Measurements from ENCODE around the gene CDYL.

CDYL gene

GRCh38 chr6:4781426-4781825 is 5.2 kb downstream of the CDYL start:
- Histone ChIP-seq H3K9ac (ENCODE audit: low read depth, low read length) (no peak overlapping the region), H3K4me1 (ENCODE audit: insufficient read depth, low read length) (peaks cover 11% of the 10 kb centered on the region), H3K9me3 (ENCODE audit: control insufficient read depth, insufficient read depth, low read length) (peaks cover 9% of the 10 kb centered on the region), H3K36me3 (ENCODE audit: insufficient read depth, low read length) (no peaks in the 10 kb centered on the region)

GRCh38 chr6:4781967-4782575 is 5.9 kb downstream of the CDYL start:
- peaks cover 9% of the 10 kb centered on the region for H3K9me3 ChIP-seq (ENCODE audit: control insufficient read depth, insufficient read depth, low read length)
- H3K36me3 ChIP-seq (ENCODE audit: insufficient read depth, low read length) = no peaks in the 10 kb centered on the region
- H3K4me1 ChIP-seq (ENCODE audit: insufficient read depth, low read length) = peaks cover 17% of the 10 kb centered on the region
- H3K9ac ChIP-seq (ENCODE audit: low read depth, low read length) = no peak overlapping the region

GRCh38 chr6:4786996-4787395 is 10.8 kb downstream of the CDYL start:
- H3K9ac ChIP-seq (ENCODE audit: low read depth, low read length) = no peak overlapping the region
- H3K9me3 ChIP-seq (ENCODE audit: control insufficient read depth, insufficient read depth, low read length) = peaks cover 6% of the 10 kb centered on the region; the same call in 1 of the 2 replicates
- H3K4me1 ChIP-seq (ENCODE audit: insufficient read depth, low read length) = peaks cover 15% of the 10 kb centered on the region
- H3K36me3 ChIP-seq (ENCODE audit: insufficient read depth, low read length) = no peaks in the 10 kb centered on the region; the same call in 1 of the 2 replicates

GRCh38 chr6:4788482-4788881 is 12.3 kb downstream of the CDYL start:
- H3K9ac ChIP-seq (ENCODE audit: low read depth, low read length) = no peak overlapping the region
- H3K9me3 ChIP-seq (ENCODE audit: control insufficient read depth, insufficient read depth, low read length) = peaks cover 3% of the 10 kb centered on the region; the same call in 1 of the 2 replicates
- peaks cover 15% of the 10 kb centered on the region for H3K4me1 ChIP-seq (ENCODE audit: insufficient read depth, low read length)
- no peaks in the 10 kb centered on the region; the same call in 1 of the 2 replicates for H3K36me3 ChIP-seq (ENCODE audit: insufficient read depth, low read length)

- Histone ChIP-seq H3K9ac (ENCODE audit: low read depth, low read length) (no peak overlapping the region), H3K36me3 (ENCODE audit: insufficient read depth, low read length) (no peaks in the 10 kb centered on the region; the same call in 1 of the 2 replicates), H3K4me1 (ENCODE audit: insufficient read depth, low read length) (peaks cover 20% of the 10 kb centered on the region), H3K9me3 (ENCODE audit: control insufficient read depth, insufficient read depth, low read length) (no peaks in the 10 kb centered on the region)
Measured at GRCh38 chr6:4788953-4789584, 12.9 kb downstream of the CDYL start.

- Histone ChIP-seq H3K4me1 (ENCODE audit: insufficient read depth, low read length) (peaks cover 19% of the 10 kb centered on the region), H3K9me3 (ENCODE audit: control insufficient read depth, insufficient read depth, low read length) (no peaks in the 10 kb centered on the region), H3K9ac (ENCODE audit: low read depth, low read length) (no peak overlapping the region), H3K36me3 (ENCODE audit: insufficient read depth, low read length) (no peaks in the 10 kb centered on the region; the same call in 1 of the 2 replicates)
Measured at GRCh38 chr6:4790158-4790899, 14.1 kb downstream of the CDYL start.

- Histone ChIP-seq H3K9me3 (ENCODE audit: control insufficient read depth, insufficient read depth, low read length) (no peaks in the 10 kb centered on the region), H3K36me3 (ENCODE audit: insufficient read depth, low read length) (no peaks in the 10 kb centered on the region; the same call in 1 of the 2 replicates), H3K9ac (ENCODE audit: low read depth, low read length) (no peak overlapping the region), H3K4me1 (ENCODE audit: insufficient read depth, low read length) (peaks cover 12% of the 10 kb centered on the region)
Measured at GRCh38 chr6:4794140-4794707, 18.0 kb downstream of the CDYL start.

GRCh38 chr6:4797587-4797986 is 21.4 kb downstream of the CDYL start:
- Histone ChIP-seq H3K36me3 (ENCODE audit: insufficient read depth, low read length) (no peaks in the 10 kb centered on the region), H3K9ac (ENCODE audit: low read depth, low read length) (no peak overlapping the region), H3K4me1 (ENCODE audit: insufficient read depth, low read length) (peaks cover 7% of the 10 kb centered on the region), H3K9me3 (ENCODE audit: control insufficient read depth, insufficient read depth, low read length) (no peaks in the 10 kb centered on the region)

- Histone ChIP-seq H3K9me3 (ENCODE audit: control insufficient read depth, insufficient read depth, low read length) (no peaks in the 10 kb centered on the region), H3K9ac (ENCODE audit: low read depth, low read length) (no peak overlapping the region), H3K4me1 (ENCODE audit: insufficient read depth, low read length) (no peaks in the 10 kb centered on the region; the same call in 1 of the 2 replicates), H3K36me3 (ENCODE audit: insufficient read depth, low read length) (no peaks in the 10 kb centered on the region)
Measured at GRCh38 chr6:4799912-4800311, 23.7 kb downstream of the CDYL start.

- no peaks in the 10 kb centered on the region for H3K36me3 ChIP-seq (ENCODE audit: insufficient read depth, low read length)
- H3K4me1 ChIP-seq (ENCODE audit: insufficient read depth, low read length) = no peaks in the 10 kb centered on the region; the same call in 1 of the 2 replicates
- no peaks in the 10 kb centered on the region for H3K9me3 ChIP-seq (ENCODE audit: control insufficient read depth, insufficient read depth, low read length)
- H3K9ac ChIP-seq (ENCODE audit: low read depth, low read length) = no peak overlapping the region
Measured at GRCh38 chr6:4800662-4801061, 24.5 kb downstream of the CDYL start.

- Histone ChIP-seq H3K9ac (ENCODE audit: low read depth, low read length) (no peak overlapping the region), H3K4me1 (ENCODE audit: insufficient read depth, low read length) (no peaks in the 10 kb centered on the region; the same call in 1 of the 2 replicates), H3K9me3 (ENCODE audit: control insufficient read depth, insufficient read depth, low read length) (no peaks in the 10 kb centered on the region), H3K36me3 (ENCODE audit: insufficient read depth, low read length) (no peaks in the 10 kb centered on the region)
Measured at GRCh38 chr6:4801491-4802110, 25.4 kb downstream of the CDYL start.

GRCh38 chr6:4802312-4802935 is 26.2 kb downstream of the CDYL start:
- Histone ChIP-seq H3K36me3 (ENCODE audit: insufficient read depth, low read length) (no peaks in the 10 kb centered on the region), H3K9ac (ENCODE audit: low read depth, low read length) (no peak overlapping the region), H3K4me1 (ENCODE audit: insufficient read depth, low read length) (no peaks in the 10 kb centered on the region; the same call in 1 of the 2 replicates), H3K9me3 (ENCODE audit: control insufficient read depth, insufficient read depth, low read length) (no peaks in the 10 kb centered on the region)

- H3K4me1 ChIP-seq (ENCODE audit: insufficient read depth, low read length) = no peaks in the 10 kb centered on the region; the same call in 1 of the 2 replicates
- no peak overlapping the region for H3K9ac ChIP-seq (ENCODE audit: low read depth, low read length)
- no peaks in the 10 kb centered on the region for H3K36me3 ChIP-seq (ENCODE audit: insufficient read depth, low read length)
- H3K9me3 ChIP-seq (ENCODE audit: control insufficient read depth, insufficient read depth, low read length) = 0 out of 2 replicates have a peak, but pooled peaks cover under 1% of the 10 kb centered on the region
Measured at GRCh38 chr6:4803343-4803744, 27.1 kb downstream of the CDYL start.

GRCh38 chr6:4804095-4804494 is 27.9 kb downstream of the CDYL start:
- Histone ChIP-seq H3K4me1 (ENCODE audit: insufficient read depth, low read length) (no peaks in the 10 kb centered on the region; the same call in 1 of the 2 replicates), H3K36me3 (ENCODE audit: insufficient read depth, low read length) (no peaks in the 10 kb centered on the region), H3K9ac (ENCODE audit: low read depth, low read length) (no peak overlapping the region), H3K9me3 (ENCODE audit: control insufficient read depth, insufficient read depth, low read length) (0 out of 2 replicates have a peak, but pooled peaks cover 3% of the 10 kb centered on the region)
